TTC549 (cell line): ENCODE measurements around the gene NAT8L.

Experiments used
- FAIRE-seq: peaks from 2 replicates; lab custom pipeline; 2012; peaks lifted over from hg19 to GRCh38; lab: Jason Lieb, UNC

Gene NAT8L

DNA sequence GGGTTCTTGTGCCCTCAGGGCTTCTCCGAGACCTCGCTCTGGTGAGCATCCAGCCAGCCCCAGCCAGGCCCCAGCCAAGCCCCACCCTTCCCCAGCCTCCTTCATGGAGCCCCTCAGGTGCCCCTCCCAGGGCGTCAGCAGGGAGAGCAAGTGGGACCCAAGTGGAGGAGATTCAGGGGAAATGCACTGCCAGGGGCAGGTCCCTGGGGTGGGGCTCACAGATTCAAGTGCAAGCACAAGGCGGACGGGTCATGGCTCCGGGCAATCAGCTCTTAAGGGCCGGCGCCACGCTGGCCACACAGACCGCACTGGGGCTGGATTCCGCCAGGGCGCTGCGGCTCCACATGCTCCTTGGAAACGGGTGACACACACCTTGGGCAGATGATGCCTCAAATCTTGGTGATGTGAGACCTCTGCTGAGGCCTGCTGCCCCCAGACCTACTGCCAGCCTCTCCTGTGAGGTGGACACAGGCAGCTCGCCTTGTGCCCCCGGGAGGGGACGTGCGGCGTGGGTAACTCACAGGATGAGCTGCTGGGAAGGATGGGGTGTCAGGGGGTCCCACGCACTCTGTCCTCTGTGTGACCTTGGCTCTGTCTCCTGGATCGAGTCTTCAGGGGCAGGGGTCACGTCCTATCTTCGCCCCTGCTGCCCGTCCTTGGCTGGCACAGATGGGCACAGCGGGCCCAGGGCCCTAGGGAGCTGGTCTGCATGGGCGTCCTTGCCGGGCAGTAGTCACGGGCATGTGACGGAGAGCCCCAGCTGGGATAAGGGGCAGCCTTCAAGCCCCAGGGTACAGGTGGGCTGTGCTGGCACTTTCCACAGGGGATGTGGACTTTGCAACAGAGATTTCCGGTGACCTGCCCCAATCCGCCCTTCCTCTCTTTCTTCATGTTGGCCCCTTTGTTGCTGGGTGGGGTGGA is 17.1 kb downstream of the NAT8L start:
- no peak for FAIRE-seq

DNA sequence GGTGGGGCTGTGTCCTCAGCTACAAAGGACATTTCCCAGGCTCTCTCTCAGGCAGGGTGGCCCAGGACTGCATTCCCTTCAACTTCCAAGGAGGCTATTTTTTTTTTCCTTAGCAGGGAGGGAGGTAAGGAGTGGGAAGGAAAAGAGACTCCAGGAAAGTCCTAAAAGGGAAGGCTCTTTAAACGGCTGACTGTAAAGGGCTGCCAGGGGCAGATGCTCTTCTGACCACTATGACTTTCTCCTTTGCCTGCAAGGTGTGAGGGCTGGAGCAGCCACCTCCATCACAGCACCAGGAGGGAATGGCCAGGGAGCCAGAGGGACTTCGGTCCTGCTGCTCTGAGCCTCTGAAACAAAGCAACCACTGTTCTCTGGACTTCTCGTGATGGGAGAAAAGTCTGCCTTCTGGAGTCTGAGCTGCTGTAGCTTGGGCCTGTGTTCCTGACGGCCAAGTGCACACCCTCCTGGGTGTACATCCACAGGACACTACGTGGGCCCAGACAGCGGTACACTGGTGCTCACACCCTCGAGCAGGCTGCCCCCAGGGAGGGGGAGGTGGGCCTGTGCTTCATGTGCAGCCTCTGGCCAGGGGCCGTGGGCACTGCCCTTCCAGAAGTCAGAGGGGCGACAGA is 17.9 kb downstream of the NAT8L start:
- FAIRE-seq = no peak

DNA sequence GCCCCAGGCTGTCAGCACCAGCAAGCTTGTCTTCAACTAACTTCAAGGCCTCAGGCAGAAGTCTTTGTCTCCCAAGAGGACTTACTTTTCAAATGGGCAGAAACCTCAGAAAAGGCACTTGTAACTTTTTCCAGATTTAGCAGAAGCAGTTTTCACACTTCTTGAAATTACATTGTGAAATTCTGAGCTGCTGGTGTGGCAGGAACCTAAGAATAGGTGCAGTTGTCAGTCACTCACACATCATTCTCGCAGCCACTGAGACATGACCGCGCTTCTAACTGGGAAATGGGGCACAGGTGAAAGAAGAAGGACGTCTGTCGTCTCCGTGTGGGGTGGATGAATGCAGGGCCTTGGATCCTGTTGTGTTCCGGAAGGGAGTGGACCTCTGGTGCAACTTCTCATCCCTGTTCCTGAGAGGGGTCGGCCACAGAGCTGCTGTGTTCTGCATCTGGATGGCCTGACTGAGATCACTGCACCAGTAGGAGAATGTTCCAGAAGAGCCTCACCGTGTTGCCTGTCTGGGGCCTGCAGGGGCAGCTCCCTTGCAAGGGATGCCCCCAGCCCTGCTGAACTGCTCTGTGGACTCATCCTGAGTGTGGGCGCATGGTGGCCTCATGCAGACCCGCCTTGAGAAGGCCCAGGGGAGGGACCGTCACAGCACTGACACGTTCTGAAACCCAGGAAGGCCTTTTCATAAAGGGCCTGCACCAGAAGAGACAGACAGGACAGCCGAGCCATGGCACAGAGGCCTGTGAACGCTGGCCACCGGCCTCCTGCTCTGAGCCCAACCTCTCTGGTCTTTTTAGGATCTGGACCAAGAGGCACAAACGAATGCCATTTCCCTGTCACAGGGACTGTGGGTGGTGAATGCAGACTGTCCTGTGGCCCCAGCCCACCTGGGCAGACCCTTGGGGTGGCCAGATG is 18.7 kb downstream of the NAT8L start:
- FAIRE-seq = no peak

DNA sequence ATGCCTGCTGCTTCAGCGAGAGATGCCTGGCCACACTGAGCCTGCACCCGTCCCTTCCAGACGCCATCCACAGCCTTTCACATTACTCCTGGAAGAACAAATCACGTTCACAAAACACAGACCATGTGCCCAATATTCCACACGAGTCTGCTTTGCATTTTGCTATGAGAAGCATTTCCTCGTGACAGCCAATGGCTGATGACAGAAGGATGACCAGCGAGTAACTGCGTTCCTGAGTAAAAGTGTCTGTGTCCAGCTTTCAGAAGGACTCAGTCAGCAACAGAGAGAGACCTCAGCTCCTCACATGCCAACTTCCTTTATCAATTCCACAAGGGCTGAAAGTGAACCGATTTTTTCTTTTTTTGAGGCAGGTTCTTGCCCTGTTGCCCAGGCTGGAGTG is 19.5 kb downstream of the NAT8L start:
- no peak for FAIRE-seq

DNA sequence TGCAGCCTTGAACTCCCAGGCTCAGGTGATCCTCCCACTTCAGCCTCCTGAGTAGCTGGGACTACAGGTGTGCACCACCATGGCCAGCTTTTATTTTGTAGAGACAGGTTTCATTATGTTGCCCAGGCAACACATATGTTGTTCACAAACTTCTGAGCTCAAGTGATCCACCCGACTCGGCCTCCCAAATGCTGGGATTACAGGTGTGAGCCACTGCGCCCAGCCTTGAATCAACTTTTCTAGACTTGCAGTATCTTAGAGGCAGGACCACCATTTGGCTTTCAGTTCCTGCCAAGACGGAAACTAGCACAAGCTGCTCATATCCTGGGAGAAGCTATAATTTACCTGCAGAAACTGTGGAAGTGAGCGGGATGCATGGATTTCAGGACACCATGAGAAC is 19.9 kb downstream of the NAT8L start:
- no peak for FAIRE-seq

DNA sequence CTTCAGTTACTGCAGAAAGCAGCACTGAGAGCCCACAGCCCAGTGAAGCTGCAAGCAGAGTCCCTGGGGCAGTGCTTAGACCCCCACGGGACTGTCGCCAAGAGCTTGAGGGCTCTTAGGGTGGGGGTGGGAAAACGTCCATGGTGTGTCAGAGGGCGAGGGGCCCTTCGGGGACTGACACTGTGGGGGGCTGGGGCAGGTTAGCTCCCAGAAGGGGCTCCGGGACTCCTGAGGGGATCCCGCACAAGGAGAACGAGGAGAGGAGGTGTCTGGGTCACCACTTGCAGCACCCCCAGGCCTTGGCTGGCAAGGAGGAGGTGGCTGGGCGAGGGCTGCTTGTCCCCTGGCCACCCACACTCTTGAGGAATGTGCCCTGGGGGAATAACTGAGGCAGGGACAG is 20.8 kb downstream of the NAT8L start:
- no peak for FAIRE-seq

DNA sequence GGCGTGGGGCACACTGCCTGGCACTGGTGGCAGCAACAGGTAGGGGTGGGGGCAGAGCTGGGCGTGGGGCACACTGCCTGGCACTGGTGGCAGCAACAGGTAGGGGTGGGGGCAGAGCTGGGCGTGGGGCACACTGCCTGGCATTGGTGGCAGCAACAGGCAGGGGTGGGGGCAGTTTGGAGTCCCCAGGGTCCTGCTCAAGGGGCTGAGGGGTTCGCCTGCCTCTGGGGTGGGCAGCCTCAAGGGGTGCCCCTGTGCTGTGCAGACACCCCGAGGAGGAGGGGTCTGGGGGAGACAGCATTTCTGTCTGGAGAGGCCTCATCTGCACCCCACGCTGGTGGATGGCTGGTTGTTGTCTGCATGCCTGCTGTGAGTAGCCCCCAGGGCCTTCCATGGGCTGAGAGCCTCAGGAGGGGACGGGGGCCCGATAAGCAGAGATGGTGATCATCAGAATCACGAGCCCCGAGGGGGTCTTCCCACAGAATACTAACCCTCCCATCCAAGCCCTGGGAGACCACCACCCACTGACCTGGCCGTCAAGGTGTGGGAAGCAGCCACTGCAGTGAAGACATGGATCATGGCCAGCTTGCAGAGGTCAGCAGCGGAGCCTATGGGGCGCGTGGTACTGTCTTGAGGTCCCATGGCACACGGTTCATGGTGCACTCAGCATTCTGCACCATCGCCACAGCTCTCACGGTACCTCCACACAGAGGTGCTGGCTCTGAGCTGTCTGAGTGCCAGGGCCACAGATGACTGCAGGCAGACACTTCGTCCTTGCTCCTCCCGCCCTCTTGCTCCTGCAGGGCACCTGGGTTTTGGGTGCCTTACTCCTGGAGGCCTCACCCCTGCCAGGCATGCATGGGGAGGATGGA is 21.5 kb downstream of the NAT8L start:
- no peak for FAIRE-seq

DNA sequence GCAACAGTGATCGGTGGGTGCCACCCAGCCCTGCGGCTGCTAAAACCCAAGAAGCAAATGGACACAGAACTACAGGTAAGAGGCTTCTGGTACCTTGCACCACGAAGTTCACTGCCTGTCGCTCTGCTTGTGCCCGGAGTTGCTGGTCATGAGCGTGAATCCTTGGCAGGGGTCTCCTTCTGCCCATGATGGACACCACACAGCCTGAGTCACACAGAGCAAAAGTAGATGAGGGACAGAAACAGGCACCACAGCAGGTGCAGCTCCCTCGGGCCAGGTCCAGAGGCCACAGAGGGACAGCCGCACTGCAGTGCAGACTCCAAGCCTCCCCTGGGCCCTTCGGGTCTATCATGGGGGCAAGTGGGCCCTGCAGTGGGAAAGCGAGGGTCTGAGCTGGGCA is 22.4 kb downstream of the NAT8L start:
- no peak for FAIRE-seq

DNA sequence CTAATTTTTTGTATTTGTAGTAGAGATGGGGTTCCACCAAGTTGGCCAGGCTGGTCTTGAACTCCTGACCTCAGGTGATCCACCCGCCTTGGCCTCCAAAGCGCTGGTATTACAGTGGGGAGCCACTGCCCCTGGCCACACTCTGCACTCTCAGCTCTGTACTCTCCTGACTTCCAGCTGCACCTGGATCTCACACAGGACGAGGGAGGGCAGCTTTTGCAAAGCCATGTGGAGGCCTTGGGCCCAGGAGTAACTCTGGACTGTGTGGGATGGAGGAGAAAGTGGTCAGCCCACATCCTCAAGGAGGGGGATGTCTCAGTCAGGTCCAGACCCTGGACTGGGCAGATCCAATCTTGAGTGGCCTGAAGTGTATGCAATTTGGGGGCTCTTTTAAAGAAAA is 23.0 kb downstream of the NAT8L start:
- no peak for FAIRE-seq

DNA sequence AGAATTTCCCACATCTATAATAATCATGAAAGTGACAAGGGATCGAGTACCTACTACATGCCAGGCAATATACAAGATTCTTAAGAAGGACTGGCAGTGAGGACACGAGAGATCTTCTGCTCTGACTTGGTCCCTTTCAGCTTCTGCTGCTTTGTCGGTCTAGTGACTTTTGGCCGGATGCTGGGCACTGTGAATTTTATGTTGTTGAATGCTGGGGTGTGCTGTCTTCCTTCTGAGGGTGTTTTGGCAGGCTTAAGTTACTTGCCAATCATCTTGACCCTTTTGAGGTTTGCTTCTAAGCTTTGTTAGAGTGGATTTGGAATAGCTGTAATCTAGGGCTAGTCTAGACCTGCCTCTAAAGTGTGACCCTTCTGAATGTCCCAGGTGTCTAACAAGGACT is 23.5 kb downstream of the NAT8L start:
- FAIRE-seq = no peak

DNA sequence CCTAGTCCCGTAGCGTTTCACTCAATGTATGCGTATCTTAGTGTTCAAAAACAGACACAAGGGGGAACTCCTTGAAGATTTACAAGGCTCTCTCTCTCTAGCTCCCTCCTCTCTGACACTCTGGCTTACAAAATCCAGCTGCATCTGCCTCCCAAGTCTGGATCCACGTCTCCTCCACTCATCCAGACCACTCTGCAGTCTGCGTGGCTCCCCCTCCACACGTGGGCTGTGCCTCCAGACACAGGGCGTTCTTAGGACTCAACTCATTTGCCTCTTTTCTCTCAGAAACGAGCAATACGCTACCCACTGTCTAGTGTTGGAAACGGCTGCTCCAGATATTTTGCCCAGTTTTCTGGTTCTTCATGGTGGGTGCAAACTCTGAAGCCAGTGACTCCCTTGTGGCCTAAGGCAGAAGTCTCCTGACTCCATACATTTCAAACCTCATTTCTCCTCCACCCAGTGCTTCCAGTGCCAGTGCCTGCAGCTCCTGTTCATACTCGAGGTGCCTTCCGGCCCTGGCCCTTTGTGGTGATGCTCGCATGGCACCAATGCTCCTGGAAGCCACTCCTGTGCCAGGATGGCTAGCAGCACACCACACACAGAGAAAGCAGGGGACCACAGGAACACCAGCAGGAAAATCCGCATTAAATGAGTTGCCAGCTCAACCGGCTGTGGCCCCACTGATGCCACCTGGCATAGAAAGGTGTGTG is 24.1 kb downstream of the NAT8L start:
- FAIRE-seq = no peak

DNA sequence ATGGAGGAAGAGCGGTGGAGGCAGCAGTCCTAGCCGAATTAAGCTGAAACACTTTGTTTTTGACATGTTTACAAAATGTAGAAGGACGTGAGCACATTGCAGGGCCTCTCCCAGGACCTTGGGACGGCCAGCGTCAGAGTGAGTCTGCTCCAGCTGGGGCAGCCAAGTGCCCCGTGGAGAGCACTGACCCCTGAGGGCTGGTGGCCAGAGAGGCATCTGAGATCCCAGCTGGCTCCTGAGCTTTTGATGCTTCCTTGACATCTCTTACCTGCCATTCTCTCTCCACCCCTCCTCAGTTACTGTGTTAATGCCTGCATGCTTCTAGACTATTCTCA is 24.7 kb downstream of the NAT8L start:
- no peak for FAIRE-seq

DNA sequence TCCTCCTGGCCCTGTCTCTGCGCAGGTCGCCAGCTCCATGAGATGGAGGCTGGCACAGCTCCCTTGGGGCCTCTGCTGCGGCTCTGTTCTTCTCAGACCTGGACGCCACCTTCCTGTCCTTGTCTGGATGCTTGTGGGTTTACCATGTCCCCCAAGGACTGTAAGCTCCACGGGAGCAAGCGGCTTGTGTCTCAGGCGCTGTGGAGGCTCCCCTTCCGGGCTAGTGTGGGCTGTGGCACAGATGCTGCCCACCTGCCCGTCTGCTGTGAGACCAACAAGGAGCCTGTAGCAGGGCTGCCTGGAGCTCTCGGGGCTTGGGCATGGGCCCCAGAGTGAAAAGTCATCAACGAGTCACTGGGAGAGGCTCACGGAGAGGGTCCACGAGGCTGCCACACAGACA is 25.2 kb downstream of the NAT8L start:
- FAIRE-seq = no peak

DNA sequence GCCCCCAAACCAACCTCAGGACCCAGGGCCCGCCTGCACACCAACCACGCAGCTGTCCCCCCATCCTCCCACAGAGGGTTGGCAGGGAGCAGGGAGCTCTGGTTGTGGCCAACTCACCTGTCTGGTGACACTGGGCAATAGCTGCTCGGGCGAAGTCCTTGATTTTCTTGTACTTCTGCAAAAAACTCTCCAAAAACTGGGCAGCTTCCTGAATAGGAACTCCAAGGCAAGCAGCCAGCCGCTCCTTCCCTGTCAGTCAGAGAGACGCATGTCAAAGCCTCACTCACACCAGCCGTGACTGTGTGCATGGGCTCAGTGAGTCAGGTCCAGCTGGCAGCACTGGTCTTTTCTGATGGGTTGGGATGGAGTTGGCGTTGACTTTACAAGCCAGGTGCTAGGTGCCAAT is 26.4 kb downstream of the NAT8L start:
- no peak for FAIRE-seq

DNA sequence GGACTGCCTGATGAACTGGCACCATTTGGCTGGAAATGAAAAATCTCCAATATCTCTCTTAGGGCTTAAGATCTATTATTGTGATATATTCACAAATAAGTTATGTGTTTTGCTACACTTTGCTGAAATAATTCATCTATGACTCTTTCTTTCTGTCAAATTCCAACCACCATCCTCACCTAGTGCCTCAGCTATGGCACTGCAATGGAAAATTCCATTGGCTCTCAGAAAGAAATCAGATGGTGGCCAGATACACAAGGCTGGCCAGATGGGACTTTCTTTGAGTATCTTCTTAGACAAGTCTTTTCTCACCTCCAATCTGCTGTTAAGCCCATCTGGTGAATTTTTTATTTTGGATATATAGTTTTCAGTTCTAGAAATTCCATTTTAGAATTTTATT is 28.0 kb downstream of the NAT8L start:
- no peak for FAIRE-seq

DNA sequence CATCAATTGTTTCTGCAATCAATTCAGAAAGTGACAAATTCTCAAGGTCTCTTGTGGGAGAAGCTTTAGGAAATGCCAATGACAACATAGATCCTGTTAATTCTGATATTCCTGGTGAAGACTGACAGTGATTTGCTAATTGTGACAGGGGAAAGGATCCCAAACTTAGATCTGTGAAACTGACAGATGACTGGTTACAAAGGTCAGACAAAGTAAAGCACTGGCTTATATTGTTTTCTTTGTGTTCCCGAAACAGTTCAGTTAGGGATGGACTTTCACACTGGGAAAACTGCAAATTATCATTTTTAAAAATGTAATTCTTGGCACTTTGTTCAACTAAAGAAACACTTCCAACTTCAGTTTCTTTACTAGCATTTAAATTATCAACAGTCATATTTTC is 30.1 kb downstream of the NAT8L start:
- no peak for FAIRE-seq

DNA sequence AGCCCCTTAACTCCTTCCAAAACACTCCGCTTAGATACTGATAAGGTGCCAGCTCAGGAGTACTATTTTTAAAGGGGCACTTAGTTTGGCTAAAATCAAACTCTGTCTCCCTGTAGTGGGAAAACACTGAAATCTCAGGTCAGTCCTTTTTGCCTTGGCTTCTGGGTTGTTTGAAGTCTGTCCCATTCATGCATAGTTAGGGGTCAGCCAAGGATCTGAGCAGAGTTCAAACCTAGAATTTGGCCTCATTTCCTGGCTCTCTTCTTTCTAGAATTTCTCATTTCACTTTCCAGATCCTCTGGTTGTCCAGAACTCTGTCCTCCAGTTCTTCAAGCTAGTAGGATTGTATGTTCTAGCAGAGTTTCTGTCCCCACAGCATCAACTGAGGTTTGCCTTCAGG is 31.5 kb downstream of the NAT8L start:
- no peak for FAIRE-seq

DNA sequence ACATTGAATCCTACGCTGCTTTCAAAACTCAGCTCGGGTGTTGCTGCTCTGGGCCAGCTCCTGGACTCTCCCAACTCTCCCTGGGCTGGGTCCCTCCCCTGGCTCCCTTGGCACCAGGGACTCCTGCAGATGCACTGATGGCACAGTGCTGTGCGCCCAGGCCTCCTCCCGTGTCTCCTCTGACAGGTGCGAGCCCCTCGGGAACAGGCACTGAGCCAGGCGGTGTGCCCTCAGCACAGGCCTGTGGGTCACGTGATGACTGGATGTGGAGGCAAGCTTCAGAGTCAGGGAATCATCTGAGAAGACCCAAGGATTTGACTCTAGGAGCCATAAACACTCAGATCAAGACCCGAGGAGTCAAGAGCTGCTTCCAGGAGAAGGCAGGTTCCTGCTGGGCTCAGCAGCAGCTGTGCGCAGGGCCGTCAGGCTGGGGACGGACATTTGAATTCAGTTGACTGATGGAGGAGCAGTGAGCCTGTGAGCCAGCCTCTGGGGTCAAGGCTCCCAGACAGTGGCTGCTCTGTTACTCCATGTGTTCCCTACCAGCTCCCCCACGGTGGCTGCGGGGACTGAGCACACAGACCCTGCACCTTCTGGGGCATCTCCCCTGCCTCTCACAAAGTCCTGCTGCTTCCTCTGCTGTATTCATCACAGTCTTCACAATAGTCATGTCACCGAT is 33.0 kb downstream of the NAT8L start:
- FAIRE-seq = no peak

DNA sequence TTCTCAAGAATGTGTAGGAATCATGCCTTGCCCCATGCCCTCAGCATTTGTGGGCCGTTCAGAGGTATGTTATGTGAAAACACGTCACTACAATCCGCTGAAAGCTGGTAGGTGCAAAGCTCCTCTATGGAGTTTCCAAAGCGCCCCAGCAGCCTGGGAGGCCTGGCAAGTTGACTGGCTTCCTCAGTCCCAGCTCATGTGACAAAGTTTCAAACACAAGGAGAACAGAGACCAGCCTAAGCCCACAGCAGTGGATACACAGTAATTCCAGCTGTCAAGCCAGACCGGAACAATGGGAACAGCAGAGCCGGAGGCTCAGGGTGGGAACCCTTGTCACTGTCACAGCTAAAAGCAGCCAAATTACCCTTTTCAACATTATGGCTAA is 33.5 kb downstream of the NAT8L start:
- FAIRE-seq = no peak

DNA sequence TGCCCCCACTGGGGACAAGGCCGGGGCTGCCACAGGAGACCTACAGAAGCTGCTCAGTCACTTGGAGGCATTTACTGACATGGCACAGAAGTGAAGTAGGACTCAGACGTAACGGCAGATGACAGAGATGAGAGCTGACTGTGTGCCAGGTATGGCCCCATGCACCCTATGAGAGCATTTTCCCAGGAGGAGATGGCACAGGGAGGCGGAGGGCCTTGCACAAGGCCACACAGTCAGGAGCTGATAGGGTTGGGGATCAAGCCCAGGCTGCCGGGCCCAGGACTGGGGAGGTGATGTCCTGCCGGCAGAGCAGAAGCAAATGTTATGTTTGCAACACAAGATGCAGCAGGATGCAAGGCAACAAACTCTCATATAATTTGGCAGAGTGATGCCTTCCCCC is 34.1 kb downstream of the NAT8L start:
- FAIRE-seq = no peak

DNA sequence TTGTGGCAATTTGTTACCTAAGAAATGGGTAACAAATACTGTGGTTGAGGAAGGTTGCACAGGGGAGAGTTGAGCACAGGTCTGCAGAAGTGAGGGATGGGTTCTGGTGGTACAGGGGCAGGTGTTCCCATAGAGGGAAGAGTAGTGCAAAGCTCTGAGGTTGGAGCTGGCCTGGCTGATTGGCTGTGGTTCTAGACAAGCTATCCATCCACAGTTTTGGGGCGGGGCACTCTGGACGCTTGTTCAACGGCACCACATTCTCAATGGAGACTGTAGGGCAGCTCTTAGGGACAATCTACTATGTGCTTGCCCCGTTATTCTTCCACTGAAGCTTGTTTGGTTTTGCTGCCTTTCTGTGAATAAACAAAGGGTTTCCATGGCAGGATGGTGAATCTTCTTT is 35.4 kb downstream of the NAT8L start:
- no peak for FAIRE-seq
